WTC11 (cell line): ENCODE results near the gene EMSY. TPM values are rescaled to one million over a fixed set of nuclear protein-coding genes. Genes with fewer than 3 reads are reported as not detected.

ENCODE experiments used
- ATAC-seq: fragments of 200-7000 bp; cut with Tn5 transposase; 2 replicates; pipeline ENCODE4 v1.10.0; 2021; ENCODE audit warnings: mild to moderate bottlenecking, moderate library complexity
- CTCF ChIA-PET: fragments of 300-600 bp; sonication (Branson Sonifier 250); formaldehyde crosslinking; loops from one replicate; lab custom pipeline; 2021; ENCODE audit warnings: antibody characterized with exemption; lab: Charles Lee
- POLR2A ChIA-PET: fragments of 350-600 bp; sonication (Branson Sonifier 250); formaldehyde crosslinking; loops from one replicate; lab custom pipeline; 2021; ENCODE audit warnings: antibody characterized with exemption; lab: Charles Lee
- DNase-seq: peaks from one replicate; pipeline ENCODE4 v3.0.0; 2021; ENCODE audit warnings: low spot score
- H3K27ac Mint-ChIP-seq: 2 replicates; pipeline ENCODE4 v1.8.0; 2021; ENCODE audit warnings: mixed read lengths
- H3K27me3 Mint-ChIP-seq: 2 replicates; pipeline ENCODE4 v1.8.0; 2021; ENCODE audit warnings: low read depth, mild to moderate bottlenecking, moderate library complexity, mixed read lengths
- H3K36me3 Mint-ChIP-seq: 2 replicates; pipeline ENCODE4 v1.8.0; 2021; ENCODE audit warnings: mixed read lengths
- H3K4me1 Mint-ChIP-seq: 2 replicates; pipeline ENCODE4 v1.8.0; 2022; ENCODE audit warnings: mixed read lengths
- H3K4me3 Mint-ChIP-seq: 2 replicates; pipeline ENCODE4 v1.8.0; 2021; ENCODE audit warnings: mild to moderate bottlenecking, moderate library complexity, mixed read lengths
- H3K9me3 Mint-ChIP-seq: 2 replicates; pipeline ENCODE4 v1.8.0; 2021; ENCODE audit warnings: mixed read lengths
- CBFB ChIP-seq: sonication (generic); formaldehyde crosslinking; IDR thresholded peaks from 2 replicates; pipeline ENCODE4 v1.8.1; 2022; ENCODE audit warnings: mild to moderate bottlenecking, low read depth, missing genetic modification reagents
- FOXP1 ChIP-seq: sonication (generic); formaldehyde crosslinking; IDR thresholded peaks from 2 replicates; pipeline ENCODE4 v1.8.0; 2022; ENCODE audit warnings: missing genetic modification reagents, mild to moderate bottlenecking, moderate library complexity, borderline replicate concordance
- GABPB1 ChIP-seq: sonication (generic); formaldehyde crosslinking; IDR thresholded peaks from 2 replicates; pipeline ENCODE4 v1.8.1; 2023; ENCODE audit warnings: mild to moderate bottlenecking, missing genetic modification reagents
- GTF2I ChIP-seq: fragments of 250-450 bp; sonication (Bioruptor Pico); conservative IDR thresholded peaks from 2 replicates; pipeline ENCODE4 v1.4.0; 2021; ENCODE audit warnings: mild to moderate bottlenecking
- IRF2 ChIP-seq: sonication (generic); formaldehyde crosslinking; IDR thresholded peaks from 2 replicates; pipeline ENCODE4 v1.8.0; 2022; ENCODE audit warnings: low read depth, missing genetic modification reagents, borderline replicate concordance
- JUN ChIP-seq: sonication (generic); formaldehyde crosslinking; IDR thresholded peaks from 2 replicates; pipeline ENCODE4 v1.8.0; 2023; ENCODE audit warnings: mild to moderate bottlenecking, missing genetic modification reagents
- SP1 ChIP-seq: sonication (generic); formaldehyde crosslinking; conservative IDR thresholded peaks from 2 replicates; pipeline ENCODE4 v1.8.1; 2022; ENCODE audit warnings: missing genetic modification reagents
- TCF7 ChIP-seq: sonication (generic); formaldehyde crosslinking; IDR thresholded peaks from 2 replicates; pipeline ENCODE4 v1.8.0; 2022; ENCODE audit warnings: mild to moderate bottlenecking, low read depth, missing genetic modification reagents, moderate library complexity
- TEAD4 ChIP-seq: sonication (generic); formaldehyde crosslinking; IDR thresholded peaks from 2 replicates; pipeline ENCODE4 v1.8.0; 2022; ENCODE audit warnings: mild to moderate bottlenecking, missing genetic modification reagents
- ZNF138 ChIP-seq: sonication (generic); formaldehyde crosslinking; conservative IDR thresholded peaks from 2 replicates; pipeline ENCODE4 v1.8.1; 2022; ENCODE audit warnings: mild to moderate bottlenecking, moderate library complexity, missing genetic modification reagents
- total RNA-seq: library from RNA; stranded (reverse); gene quantifications from 3 replicates; pipeline ENCODE4 v1.2.3, GENCODE V29; 2021
- TF ChIP-seq, protein P1 (sequence below): sonication (generic); formaldehyde crosslinking; IDR thresholded peaks from 2 replicates; pipeline ENCODE4 v1.8.0; 2023; ENCODE audit warnings: missing genetic modification reagents
- TF ChIP-seq, protein P2 (sequence below): sonication (generic); formaldehyde crosslinking; IDR thresholded peaks from 2 replicates; pipeline ENCODE4 v1.8.1; 2023; ENCODE audit warnings: mild to moderate bottlenecking, missing genetic modification reagents, borderline replicate concordance
- TF ChIP-seq, protein P3 (sequence below): sonication (generic); formaldehyde crosslinking; IDR thresholded peaks from 2 replicates; pipeline ENCODE4 v1.8.0; 2022; ENCODE audit warnings: mild to moderate bottlenecking, missing genetic modification reagents
- TF ChIP-seq, protein P4 (sequence below): fragments of 250-450 bp; sonication (Bioruptor Pico); conservative IDR thresholded peaks from 2 replicates; pipeline ENCODE4 v1.9.0; 2021; ENCODE audit warnings: mild to moderate bottlenecking
- TF ChIP-seq, protein P5 (sequence below): sonication (generic); formaldehyde crosslinking; IDR thresholded peaks from 2 replicates; pipeline ENCODE4 v1.8.0; 2022; ENCODE audit warnings: mild to moderate bottlenecking, missing genetic modification reagents
- TF ChIP-seq, protein P6 (sequence below): sonication (generic); formaldehyde crosslinking; IDR thresholded peaks from 2 replicates; pipeline ENCODE4 v1.8.1; 2023; ENCODE audit warnings: mild to moderate bottlenecking, missing genetic modification reagents, moderate library complexity

Gene EMSY
- total RNA-seq, 1 experiment from 2014 or later: 31.1 TPM

DNA sequence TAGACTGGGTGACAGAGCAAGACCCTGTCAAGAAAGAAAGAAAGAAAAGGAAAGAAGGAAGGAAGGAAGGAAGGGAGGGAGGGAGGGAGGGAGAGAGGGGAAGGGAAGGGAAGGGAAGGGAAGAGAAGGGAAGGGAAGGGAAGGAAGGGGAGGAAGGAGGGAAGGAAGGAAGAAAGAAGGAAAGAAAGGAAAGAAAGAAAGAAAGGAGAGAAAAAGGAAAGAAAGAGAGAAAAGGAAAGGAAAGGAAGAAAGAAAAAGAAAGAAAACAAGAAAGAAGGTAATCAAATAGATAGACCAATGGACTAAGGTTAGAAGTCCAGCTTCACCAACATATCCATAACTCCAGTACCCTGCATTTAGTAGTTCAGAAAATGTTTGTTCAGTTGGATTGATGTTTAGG, 18.2 kb upstream of the EMSY start:
- CTCF ChIA-PET: no interaction called here
- H3K27me3 Mint-ChIP-seq: no peaks in the 10 kb centered on the region; the same call in 1 of the 2 replicates
- H3K4me1 Mint-ChIP-seq: 0 out of 2 replicates have a peak, but pooled peaks cover 3% of the 10 kb centered on the region
- DNase-seq: no peak
- TF ChIP-seq TCF7 (CRISPR knock-in tag) (no peak), FOXP1 (CRISPR knock-in tag) (no peak), GTF2I (CRISPR knock-in tag) (no peak), CBFB (CRISPR knock-in tag) (no peak), TEAD4 (CRISPR knock-in tag) (no peak), ZNF138 (CRISPR knock-in tag) (no peak)
- TF ChIP-seq, protein P1, sequence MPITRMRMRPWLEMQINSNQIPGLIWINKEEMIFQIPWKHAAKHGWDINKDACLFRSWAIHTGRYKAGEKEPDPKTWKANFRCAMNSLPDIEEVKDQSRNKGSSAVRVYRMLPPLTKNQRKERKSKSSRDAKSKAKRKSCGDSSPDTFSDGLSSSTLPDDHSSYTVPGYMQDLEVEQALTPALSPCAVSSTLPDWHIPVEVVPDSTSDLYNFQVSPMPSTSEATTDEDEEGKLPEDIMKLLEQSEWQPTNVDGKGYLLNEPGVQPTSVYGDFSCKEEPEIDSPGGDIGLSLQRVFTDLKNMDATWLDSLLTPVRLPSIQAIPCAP (CRISPR knock-in tag): no peak
- TF ChIP-seq, all 79 proteins: peak for 0
- H3K36me3 Mint-ChIP-seq: no peaks in the 10 kb centered on the region
- no peak for ATAC-seq
- H3K4me3 Mint-ChIP-seq: no peak overlapping the region
- H3K27ac Mint-ChIP-seq: no peak overlapping the region
- POLR2A ChIA-PET: no interaction called here
- H3K9me3 Mint-ChIP-seq: no peaks in the 10 kb centered on the region

DNA sequence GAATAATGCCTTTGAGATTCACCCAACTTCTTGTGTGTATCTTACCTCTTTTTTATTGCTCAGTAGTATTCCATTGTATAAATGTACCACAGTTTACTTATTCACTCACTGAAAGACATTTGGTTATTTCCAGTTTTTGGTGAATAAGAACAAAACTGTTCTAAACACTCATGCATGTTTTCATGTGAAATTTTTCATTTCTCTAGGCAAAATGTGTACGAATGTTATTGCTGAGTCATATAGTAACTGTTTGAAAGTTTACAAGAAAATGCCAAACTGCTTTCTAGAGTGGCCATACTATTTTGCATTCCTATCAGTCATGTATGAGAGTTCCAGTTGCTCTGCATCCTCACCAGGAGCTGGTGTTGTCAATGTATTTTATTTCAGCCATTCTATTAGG, 8.8 kb upstream of the EMSY start:
- TF ChIP-seq, protein P2, sequence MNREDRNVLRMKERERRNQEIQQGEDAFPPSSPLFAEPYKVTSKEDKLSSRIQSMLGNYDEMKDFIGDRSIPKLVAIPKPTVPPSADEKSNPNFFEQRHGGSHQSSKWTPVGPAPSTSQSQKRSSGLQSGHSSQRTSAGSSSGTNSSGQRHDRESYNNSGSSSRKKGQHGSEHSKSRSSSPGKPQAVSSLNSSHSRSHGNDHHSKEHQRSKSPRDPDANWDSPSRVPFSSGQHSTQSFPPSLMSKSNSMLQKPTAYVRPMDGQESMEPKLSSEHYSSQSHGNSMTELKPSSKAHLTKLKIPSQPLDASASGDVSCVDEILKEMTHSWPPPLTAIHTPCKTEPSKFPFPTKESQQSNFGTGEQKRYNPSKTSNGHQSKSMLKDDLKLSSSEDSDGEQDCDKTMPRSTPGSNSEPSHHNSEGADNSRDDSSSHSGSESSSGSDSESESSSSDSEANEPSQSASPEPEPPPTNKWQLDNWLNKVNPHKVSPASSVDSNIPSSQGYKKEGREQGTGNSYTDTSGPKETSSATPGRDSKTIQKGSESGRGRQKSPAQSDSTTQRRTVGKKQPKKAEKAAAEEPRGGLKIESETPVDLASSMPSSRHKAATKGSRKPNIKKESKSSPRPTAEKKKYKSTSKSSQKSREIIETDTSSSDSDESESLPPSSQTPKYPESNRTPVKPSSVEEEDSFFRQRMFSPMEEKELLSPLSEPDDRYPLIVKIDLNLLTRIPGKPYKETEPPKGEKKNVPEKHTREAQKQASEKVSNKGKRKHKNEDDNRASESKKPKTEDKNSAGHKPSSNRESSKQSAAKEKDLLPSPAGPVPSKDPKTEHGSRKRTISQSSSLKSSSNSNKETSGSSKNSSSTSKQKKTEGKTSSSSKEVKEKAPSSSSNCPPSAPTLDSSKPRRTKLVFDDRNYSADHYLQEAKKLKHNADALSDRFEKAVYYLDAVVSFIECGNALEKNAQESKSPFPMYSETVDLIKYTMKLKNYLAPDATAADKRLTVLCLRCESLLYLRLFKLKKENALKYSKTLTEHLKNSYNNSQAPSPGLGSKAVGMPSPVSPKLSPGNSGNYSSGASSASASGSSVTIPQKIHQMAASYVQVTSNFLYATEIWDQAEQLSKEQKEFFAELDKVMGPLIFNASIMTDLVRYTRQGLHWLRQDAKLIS (CRISPR knock-in tag): no peak
- TF ChIP-seq, protein P3, sequence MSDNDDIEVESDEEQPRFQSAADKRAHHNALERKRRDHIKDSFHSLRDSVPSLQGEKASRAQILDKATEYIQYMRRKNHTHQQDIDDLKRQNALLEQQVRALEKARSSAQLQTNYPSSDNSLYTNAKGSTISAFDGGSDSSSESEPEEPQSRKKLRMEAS: no peak
- TF ChIP-seq JUN (CRISPR knock-in tag) (no peak), SP1 (no peak), IRF2 (CRISPR knock-in tag) (no peak), GABPB1 (CRISPR knock-in tag) (no peak)
- TF ChIP-seq, protein P4, sequence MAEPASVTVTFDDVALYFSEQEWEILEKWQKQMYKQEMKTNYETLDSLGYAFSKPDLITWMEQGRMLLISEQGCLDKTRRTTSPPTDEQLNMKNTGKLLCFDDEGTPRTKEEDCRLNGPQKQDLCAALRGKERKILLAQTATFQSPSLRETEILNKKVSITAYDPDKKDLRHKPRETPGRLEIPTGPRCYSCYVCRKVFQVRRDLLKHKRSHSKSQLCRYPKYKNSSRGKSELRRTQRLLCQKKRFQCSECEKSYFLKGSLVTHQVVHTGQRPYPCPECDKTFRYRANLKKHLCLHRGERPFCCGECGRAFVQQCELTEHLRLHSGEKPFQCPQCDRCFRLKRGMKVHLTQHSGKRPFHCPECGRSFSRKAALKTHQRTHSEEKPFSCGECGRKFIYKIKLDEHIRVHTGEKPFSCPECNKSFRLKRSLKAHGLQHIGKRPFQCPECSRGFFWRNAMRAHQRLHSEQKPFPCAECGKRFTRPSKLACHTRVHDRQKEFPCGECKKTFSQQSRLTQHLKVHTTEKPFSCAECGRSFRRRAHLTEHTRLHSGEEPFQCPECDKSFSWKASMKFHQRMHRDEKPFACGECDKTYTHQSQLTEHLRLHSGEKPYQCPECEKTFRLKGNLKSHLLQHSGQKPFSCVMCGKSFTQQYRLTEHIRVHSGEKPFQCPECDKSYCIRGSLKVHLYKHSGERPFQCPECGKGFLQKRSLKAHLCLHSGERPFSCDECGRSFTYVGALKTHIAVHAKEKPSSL: no peak
- TF ChIP-seq, protein P5, sequence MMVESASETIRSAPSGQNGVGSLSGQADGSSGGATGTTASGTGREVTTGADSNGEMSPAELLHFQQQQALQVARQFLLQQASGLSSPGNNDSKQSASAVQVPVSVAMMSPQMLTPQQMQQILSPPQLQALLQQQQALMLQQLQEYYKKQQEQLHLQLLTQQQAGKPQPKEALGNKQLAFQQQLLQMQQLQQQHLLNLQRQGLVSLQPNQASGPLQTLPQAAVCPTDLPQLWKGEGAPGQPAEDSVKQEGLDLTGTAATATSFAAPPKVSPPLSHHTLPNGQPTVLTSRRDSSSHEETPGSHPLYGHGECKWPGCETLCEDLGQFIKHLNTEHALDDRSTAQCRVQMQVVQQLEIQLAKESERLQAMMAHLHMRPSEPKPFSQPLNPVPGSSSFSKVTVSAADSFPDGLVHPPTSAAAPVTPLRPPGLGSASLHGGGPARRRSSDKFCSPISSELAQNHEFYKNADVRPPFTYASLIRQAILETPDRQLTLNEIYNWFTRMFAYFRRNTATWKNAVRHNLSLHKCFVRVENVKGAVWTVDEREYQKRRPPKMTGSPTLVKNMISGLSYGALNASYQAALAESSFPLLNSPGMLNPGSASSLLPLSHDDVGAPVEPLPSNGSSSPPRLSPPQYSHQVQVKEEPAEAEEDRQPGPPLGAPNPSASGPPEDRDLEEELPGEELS (CRISPR knock-in tag): no peak
- TF ChIP-seq, protein P6, sequence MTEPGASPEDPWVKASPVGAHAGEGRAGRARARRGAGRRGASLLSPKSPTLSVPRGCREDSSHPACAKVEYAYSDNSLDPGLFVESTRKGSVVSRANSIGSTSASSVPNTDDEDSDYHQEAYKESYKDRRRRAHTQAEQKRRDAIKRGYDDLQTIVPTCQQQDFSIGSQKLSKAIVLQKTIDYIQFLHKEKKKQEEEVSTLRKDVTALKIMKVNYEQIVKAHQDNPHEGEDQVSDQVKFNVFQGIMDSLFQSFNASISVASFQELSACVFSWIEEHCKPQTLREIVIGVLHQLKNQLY (CRISPR knock-in tag): no peak
- H3K4me1 Mint-ChIP-seq: no peaks in the 10 kb centered on the region
- H3K27ac Mint-ChIP-seq: no peak overlapping the region
- ATAC-seq (no peak), DNase-seq (no peak)
- H3K9me3 Mint-ChIP-seq: peaks cover 5% of the 10 kb centered on the region; the same call in 1 of the 2 replicates
- no peak overlapping the region for H3K4me3 Mint-ChIP-seq
- H3K27me3 Mint-ChIP-seq: no peaks in the 10 kb centered on the region
- POLR2A ChIA-PET: interaction anchor here (0.7 kb wide), 1 partner anchor 128 kb away, joined by 6 read pairs; no protein-coding TSS in a partner anchor
- CTCF ChIA-PET: no interaction called here
- H3K36me3 Mint-ChIP-seq: no peaks in the 10 kb centered on the region
